Mucosa of rectum (tissue), 2 donors: Measurements from ENCODE around the gene BTN2A1.
"Not testable (repeated sequence)": the region's sequence is repeated elsewhere in the genome, so short reads cannot be mapped to it uniquely, and the experiment has no call there.

Experiments
- H3K27ac ChIP-seq, 2 donors: one replicate each; pipeline ENCODE4 v1.7.0; 2013; ENCODE audit warnings: inconsistent platforms in 2 of 2, low read depth in 2 of 2, low read length in 2 of 2
- H3K27me3 ChIP-seq, 2 donors: one replicate each; pipeline ENCODE4 v1.7.0; 2013; ENCODE audit warnings: low read length in 2 of 2; ENCODE audit not compliant: control insufficient read depth in 2 of 2, insufficient read depth in 2 of 2
- H3K36me3 ChIP-seq, 2 donors: one replicate each; pipeline ENCODE4 v1.7.0; 2013; ENCODE audit warnings: low read length in 2 of 2; ENCODE audit not compliant: control insufficient read depth in 2 of 2, insufficient read depth in 2 of 2
- H3K4me1 ChIP-seq, 2 donors: one replicate each; pipeline ENCODE4 v1.7.0; 2013; ENCODE audit warnings: low read length in 2 of 2, mild to moderate bottlenecking in 1 of 2; ENCODE audit not compliant: control insufficient read depth in 2 of 2, insufficient read depth in 2 of 2
- H3K4me3 ChIP-seq, 2 donors: one replicate each; pipeline ENCODE4 v1.7.0; 2013; ENCODE audit warnings: low read length in 2 of 2
- H3K9ac ChIP-seq, 2 donors: one replicate each; pipeline ENCODE4 v1.7.0; 2013; ENCODE audit warnings: low read length in 2 of 2, low read depth in 1 of 2, mild to moderate bottlenecking in 1 of 2
- H3K9me3 ChIP-seq, 2 donors: one replicate each; pipeline ENCODE4 v1.7.0; 2013; ENCODE audit warnings: low read length in 2 of 2; ENCODE audit not compliant: control insufficient read depth in 2 of 2
- donor health status: healthy.
- donor health status: Normal muscosa, but diverticular disease.

BTN2A1 gene

DNA sequence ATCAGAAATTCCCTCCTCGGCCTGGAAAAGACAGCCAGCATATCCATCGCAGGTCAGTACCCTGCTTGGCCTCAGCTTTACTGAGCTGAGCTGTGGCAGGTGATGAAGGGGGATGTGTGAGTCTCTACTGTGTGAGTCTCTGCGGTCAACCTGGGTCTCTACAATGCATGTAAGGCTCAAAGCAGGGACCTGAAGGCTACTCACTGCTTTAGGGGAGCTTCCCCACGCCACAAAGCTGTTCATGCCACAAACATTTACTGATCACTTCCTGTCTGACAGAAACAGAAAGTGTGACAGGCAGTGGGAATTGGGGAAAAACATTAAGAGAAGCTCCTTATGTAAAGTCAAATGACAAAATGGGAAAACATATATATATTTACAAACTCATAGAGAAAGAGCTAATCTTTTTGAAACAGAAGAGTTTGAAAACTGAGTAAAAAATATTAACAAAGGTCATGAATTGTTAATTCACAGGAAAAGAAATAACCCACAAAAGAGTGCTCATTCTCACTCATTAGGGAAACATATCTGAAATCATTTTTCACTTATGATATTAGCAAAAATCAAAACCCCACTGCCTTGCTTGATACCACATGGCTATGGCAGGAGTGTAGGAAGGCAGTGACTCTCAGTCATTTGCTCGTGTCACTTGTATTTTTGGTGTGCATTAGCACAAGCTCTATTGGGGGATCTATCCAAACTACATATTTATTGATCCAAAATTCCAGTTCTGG lies 11.7 kb upstream of the BTN2A1 start:
- no peaks in the 10 kb centered on the region for H3K9me3 ChIP-seq
- H3K27me3 ChIP-seq, result no peaks in the 10 kb centered on the region
- no peak overlapping the region for H3K9ac ChIP-seq
- peaks cover 2 to 4% of the 10 kb centered on the region in 2 donors for H3K4me1 ChIP-seq
- no peak overlapping the region for H3K4me3 ChIP-seq
- no peak overlapping the region for H3K27ac ChIP-seq
- peaks cover 20 to 25% of the 10 kb centered on the region in 2 donors for H3K36me3 ChIP-seq

DNA sequence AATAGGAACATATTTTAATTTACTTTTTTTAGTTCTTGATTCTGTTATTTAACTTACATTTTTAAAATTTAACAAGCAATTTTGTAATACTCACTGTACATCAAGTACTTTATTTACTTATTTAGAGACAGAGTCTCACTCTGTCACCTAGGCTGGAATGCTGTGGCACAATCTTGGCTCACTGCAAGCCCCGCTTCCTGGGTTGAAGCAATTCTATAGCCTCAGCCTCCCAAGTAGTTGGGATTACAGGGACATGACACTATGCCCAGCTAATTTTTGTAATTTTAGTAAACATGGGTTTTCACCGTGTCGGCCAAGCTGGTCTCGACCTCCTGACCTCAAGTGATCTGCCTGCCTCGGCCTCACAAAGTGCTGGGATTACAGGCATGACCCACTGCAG lies 10.5 kb upstream of the BTN2A1 start:
- no peaks in the 10 kb centered on the region for H3K27me3 ChIP-seq
- peaks cover 0 to 4% of the 10 kb centered on the region in 2 donors for H3K4me1 ChIP-seq
- no peak overlapping the region for H3K4me3 ChIP-seq
- H3K27ac ChIP-seq, result no peak overlapping the region
- H3K9me3 ChIP-seq, result no peaks in the 10 kb centered on the region
- H3K9ac ChIP-seq, result no peak overlapping the region
- H3K36me3 ChIP-seq, result peaks cover 20 to 25% of the 10 kb centered on the region in 2 donors

DNA sequence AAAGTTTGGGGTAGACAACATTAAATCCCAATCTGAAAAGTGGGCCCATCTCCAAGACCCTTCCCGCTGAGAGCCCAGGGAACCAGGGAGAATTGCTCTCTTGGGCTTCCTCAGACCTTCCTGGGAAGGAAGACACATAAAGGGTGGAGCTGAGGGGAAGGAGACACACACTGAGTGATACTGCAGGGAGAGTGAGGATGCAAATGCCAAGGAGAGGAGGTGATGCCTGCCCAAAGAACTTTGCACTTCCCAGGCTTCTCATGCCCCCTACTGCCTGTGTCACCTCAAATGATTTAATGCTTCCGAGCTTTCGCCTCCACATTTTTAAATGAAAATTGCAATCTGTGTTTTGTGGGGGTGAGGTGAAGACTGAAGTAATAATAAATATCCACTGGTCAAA lies 7.5 kb upstream of the BTN2A1 start:
- no peaks in the 10 kb centered on the region for H3K9me3 ChIP-seq
- H3K4me3 ChIP-seq, result no peak overlapping the region
- H3K9ac ChIP-seq, result no peak overlapping the region
- H3K36me3 ChIP-seq, result peaks cover 19 to 20% of the 10 kb centered on the region in 2 donors
- H3K27me3 ChIP-seq, result no peaks in the 10 kb centered on the region
- H3K27ac ChIP-seq, result no peak overlapping the region
- peaks cover 0 to 4% of the 10 kb centered on the region in 2 donors for H3K4me1 ChIP-seq

DNA sequence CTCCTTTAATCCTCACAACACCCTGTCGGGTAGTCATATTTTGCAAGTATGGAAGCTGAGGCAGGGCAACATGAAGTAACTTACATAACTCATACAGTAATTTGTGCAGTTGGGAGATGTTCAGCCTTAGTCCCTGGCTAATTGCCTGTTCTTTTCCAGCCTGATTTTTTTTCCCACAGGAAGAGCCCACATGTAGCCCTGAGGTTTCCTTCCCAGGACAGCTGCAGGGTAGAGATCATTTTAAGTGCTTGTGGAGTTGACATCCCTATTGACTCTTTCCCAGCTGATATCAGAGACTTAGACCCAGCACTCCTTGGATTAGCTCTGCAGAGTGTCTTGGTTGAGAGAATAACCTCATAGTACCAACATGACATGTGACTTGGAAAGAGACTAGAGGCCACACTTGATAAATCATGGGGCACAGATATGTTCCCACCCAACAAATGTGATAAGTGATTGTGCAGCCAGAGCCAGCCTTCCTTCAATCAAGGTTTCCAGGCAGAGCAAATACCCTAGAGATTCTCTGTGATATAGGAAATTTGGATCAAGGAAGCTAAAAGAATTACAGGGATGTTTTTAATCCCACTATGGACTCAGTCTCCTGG lies 5.0 kb upstream of the BTN2A1 start:
- H3K27ac ChIP-seq, result no peak overlapping the region
- H3K4me1 ChIP-seq, result peaks cover 3 to 5% of the 10 kb centered on the region in 2 donors

DNA sequence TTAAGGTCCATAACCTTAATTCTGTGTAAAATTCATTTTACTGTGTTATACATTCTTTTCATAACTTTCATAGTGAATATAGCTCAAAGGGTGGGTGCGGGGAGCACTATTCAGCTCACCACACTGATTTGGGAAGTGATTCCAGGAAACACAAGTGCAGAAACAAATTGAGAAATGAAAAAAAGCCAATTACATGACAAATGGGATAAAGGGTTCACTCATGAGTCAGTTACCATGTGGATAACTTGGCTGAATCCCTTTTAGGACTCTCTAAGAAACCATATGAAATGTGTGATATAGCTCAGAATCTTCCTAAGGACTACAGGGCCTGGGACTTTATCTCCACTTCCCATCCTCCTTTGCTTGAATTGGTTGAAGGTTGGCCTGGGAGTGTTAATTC lies 3.1 kb upstream of the BTN2A1 start:
- no peak overlapping the region for H3K27ac ChIP-seq
- H3K4me3 ChIP-seq, result no peak overlapping the region
- H3K9me3 ChIP-seq, result no peaks in the 10 kb centered on the region
- H3K36me3 ChIP-seq, result peaks cover 9 to 13% of the 10 kb centered on the region in 2 donors
- H3K27me3 ChIP-seq, result no peaks in the 10 kb centered on the region
- H3K4me1 ChIP-seq, result peaks cover 10 to 13% of the 10 kb centered on the region in 2 donors
- H3K9ac ChIP-seq, result no peak overlapping the region

More for the DNA sequence above, 5.0 kb upstream of the BTN2A1 start:
- Histone ChIP-seq H3K36me3 (peaks cover 11 to 16% of the 10 kb centered on the region in 2 donors), H3K4me3 (no peak overlapping the region), H3K9me3 (no peaks in the 10 kb centered on the region), H3K27me3 (no peaks in the 10 kb centered on the region), H3K9ac (no peak overlapping the region)

DNA sequence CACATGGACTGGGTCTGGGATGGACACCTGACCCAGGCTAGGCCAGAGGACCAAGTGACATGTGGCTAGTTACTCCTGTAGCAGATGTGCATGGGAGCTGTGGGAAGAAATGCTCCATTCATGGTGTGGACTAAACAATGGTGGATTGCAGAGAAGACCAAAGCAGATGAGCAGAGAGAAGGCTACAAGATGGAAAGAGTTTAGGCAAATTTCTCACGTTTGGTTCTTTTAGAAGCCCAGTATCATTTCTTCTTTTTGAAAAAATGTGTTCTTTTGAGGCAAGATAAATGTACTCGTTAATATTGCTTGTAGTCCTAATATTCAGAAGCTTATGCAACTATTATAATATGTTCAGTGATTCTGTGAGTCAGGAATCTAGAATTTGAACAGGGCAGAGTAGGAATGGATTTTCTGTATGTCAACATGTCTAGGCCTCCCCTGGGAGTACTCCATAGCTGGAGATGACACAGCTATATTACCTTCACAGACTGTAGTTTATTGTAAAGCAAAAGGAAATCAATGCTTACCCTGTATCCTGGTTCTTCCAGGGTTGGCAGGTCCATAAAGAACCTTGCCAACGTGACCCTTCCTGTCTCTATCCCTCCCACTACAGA lies 2.3 kb upstream of the BTN2A1 start:
- H3K36me3 ChIP-seq, result peaks cover 12% of the 10 kb centered on the region in 2 donors
- H3K9ac ChIP-seq, result no peak overlapping the region
- H3K4me1 ChIP-seq, result peaks cover 13 to 18% of the 10 kb centered on the region in 2 donors
- H3K27me3 ChIP-seq, result no peaks in the 10 kb centered on the region
- H3K4me3 ChIP-seq, result no peak overlapping the region
- H3K27ac ChIP-seq, result no peak overlapping the region
- H3K9me3 ChIP-seq, result no peaks in the 10 kb centered on the region

DNA sequence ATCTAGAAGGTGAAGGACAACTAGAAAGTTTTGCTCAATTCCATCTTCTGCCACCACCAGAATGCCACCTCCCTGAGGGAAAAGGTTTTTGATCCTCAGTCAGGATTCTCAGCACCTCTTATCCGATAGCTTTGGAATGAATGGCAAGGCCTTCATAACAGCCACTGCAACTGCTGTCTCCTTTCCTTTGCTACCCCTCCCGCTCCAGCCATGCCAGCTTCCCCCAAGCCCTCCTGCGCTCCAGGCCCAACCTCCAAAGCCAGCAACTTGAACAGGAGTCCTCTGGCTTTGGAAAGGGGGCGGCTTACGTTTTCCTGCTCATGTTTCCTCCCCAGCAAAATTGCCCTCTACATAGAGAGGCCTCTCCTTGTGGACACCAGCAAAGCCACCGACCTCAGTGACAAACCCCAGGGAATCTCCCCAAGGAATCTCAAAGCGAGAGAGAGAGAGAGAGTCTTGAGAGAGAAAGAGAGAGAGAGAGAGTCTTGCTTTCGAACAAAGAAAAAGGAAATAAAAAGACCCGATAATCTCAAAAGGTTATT lies 420 bp upstream of the BTN2A1 start:
- H3K9me3 ChIP-seq, result no peaks in the 10 kb centered on the region

DNA sequence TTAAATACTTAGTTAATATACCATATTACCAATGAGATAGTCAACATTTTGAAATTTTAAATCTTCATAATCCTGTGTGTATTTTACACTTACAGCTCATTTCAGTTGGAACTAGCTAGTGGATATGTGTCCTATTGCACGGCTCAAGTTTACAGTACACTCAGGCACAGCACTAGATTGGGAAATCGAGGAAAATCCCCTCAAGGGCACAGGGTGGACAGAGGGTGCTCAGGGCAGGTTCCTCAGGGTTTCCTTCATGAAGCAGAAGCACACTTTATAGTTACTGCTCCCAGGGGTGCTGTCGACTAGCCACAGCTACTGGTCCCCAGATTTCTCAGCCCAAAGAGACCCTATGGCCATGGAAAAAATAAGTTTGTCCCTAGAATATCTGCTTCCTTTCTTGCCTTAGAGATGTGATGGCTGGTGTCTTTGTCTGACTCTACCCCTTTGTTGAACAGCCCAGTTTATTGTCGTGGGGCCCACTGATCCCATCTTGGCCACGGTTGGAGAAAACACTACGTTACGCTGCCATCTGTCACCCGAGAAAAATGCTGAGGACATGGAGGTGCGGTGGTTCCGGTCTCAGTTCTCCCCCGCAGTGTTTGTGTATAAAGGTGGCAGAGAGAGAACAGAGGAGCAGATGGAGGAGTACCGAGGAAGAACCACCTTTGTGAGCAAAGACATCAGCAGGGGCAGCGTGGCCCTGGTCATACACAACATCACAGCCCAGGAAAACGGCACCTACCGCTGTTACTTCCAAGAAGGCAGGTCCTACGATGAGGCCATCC lies 1.5 kb downstream of the BTN2A1 start:
- Histone ChIP-seq H3K27ac (no peak overlapping the region), H3K9me3 (no peaks in the 10 kb centered on the region), H3K27me3 (no peaks in the 10 kb centered on the region), H3K9ac (peak overlapping the region in 1 of 2 donors; percentile 5), H3K4me1 (peaks cover 13 to 20% of the 10 kb centered on the region in 2 donors), H3K4me3 (peak overlapping the region; percentile 25 to 83), H3K36me3 (peaks cover 34 to 37% of the 10 kb centered on the region in 2 donors)

More for the DNA sequence above, 420 bp upstream of the BTN2A1 start:
- H3K4me1 ChIP-seq, result peaks cover 13 to 20% of the 10 kb centered on the region in 2 donors
- no peaks in the 10 kb centered on the region for H3K27me3 ChIP-seq
- H3K36me3 ChIP-seq, result peaks cover 19% of the 10 kb centered on the region in 2 donors
- H3K27ac ChIP-seq, result peak overlapping the region; percentile 86 to 96
- peak overlapping the region; percentile 49 to 93 for H3K9ac ChIP-seq
- peak overlapping the region; percentile 83 to 95 for H3K4me3 ChIP-seq

DNA sequence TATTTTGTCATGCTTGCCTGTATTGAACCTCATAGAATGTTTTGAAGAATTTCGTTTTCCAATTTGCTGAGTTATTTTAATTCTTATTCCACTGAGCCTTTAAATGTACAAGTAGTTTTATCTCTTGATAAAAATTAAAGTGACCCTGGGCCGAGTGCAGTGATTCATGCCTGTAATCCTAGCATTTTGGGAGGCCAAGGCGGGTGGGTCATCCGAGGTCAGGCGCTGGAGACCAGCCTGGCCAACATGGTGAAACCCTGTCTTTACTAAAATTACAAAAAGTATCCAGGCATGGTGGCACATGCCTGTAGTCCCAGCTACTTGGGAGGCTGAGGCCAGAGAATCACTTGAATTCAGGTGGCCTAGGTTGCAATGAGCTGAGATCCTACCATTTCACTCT lies 3.6 kb downstream of the BTN2A1 start:
- not testable (repeated sequence) for H3K4me3 ChIP-seq, H3K27ac ChIP-seq, H3K27me3 ChIP-seq, H3K9ac ChIP-seq, H3K9me3 ChIP-seq
- H3K36me3 ChIP-seq, result peaks cover 56 to 58% of the 10 kb centered on the region in 2 donors
- H3K4me1 ChIP-seq, result peaks cover 13 to 20% of the 10 kb centered on the region in 2 donors
